Osteoblast (primary cell): ENCODE results near the gene PPFIBP2. TPM values are rescaled to one million over a fixed set of nuclear protein-coding genes. Genes with fewer than 3 reads are reported as not detected.

Source experiments
- DNase-seq: peaks from one replicate; pipeline ENCODE4 v3.0.0; 2011; ENCODE audit warnings: low spot score, mixed read lengths; ENCODE audit not compliant: insufficient read length; ENCODE audit errors: missing footprints
- H2AFZ ChIP-seq: 2 replicates; pipeline ENCODE4 v1.6.0; 2011; ENCODE audit warnings: mild to moderate bottlenecking, low read length
- H3K27ac ChIP-seq: 2 replicates; pipeline ENCODE4 v1.5.1; 2011; ENCODE audit warnings: mild to moderate bottlenecking, low read depth, low read length, moderate library complexity
- H3K27me3 ChIP-seq: 2 replicates; pipeline ENCODE4 v1.6.0; 2012; ENCODE audit warnings: mild to moderate bottlenecking, control low read depth, inconsistent platforms, low read length, moderate library complexity; ENCODE audit not compliant: insufficient read depth
- H3K36me3 ChIP-seq: 2 replicates; pipeline ENCODE4 v1.5.1; 2011; ENCODE audit warnings: mild to moderate bottlenecking, low read length, control low read depth, moderate library complexity; ENCODE audit not compliant: insufficient read depth
- H3K4me1 ChIP-seq: 2 replicates; pipeline ENCODE4 v1.5.1; 2011; ENCODE audit warnings: mild to moderate bottlenecking, low read length, control low read depth, moderate library complexity; ENCODE audit not compliant: insufficient read depth
- H3K4me2 ChIP-seq: 2 replicates; pipeline ENCODE4 v1.6.0; 2011; ENCODE audit warnings: mild to moderate bottlenecking, low read length; ENCODE audit not compliant: insufficient read depth
- H3K4me3 ChIP-seq: fragments of 200-600 bp; sonication (generic); 3 replicates; pipeline ENCODE4 v1.5.1; 2012; ENCODE audit warnings: mild to moderate bottlenecking, low read length, inconsistent platforms; ENCODE audit not compliant: insufficient read depth
- H3K79me2 ChIP-seq: 2 replicates; pipeline ENCODE4 v1.6.0; 2012; ENCODE audit warnings: mild to moderate bottlenecking, low read length, control low read depth, inconsistent platforms; ENCODE audit not compliant: insufficient read depth
- H3K9me3 ChIP-seq: 2 replicates; pipeline ENCODE4 v1.5.1; 2011; ENCODE audit warnings: low read depth, low read length, control low read depth
- H4K20me1 ChIP-seq: 2 replicates; pipeline ENCODE4 v1.6.0; 2012; ENCODE audit warnings: mild to moderate bottlenecking, low read length, control low read depth; ENCODE audit not compliant: insufficient read depth
- CTCF ChIP-seq: IDR thresholded peaks from 2 replicates; pipeline ENCODE4 v1.5.1; 2011; ENCODE audit warnings: mild to moderate bottlenecking, low read depth, low read length, moderate library complexity; ENCODE audit errors: extremely low read depth
- total RNA-seq: library from RNA; depleted of rRNA; stranded (reverse); fragments of >200 nt; gene quantifications from 2 replicates; pipeline ENCODE4 v1.2.3, GENCODE V29; 2012

Gene PPFIBP2
- total RNA-seq, 1 donor: 25.0 TPM

- no peak for DNase-seq
- no peaks in the 10 kb centered on the region for H3K36me3 ChIP-seq
- TF ChIP-seq CTCF: no peak
- no peak overlapping the region for H3K27ac ChIP-seq
- H3K79me2 ChIP-seq: no peaks in the 10 kb centered on the region
- no peaks in the 10 kb centered on the region for H3K9me3 ChIP-seq
- H3K4me3 ChIP-seq: no peak overlapping the region
- no peaks in the 10 kb centered on the region for H3K4me1 ChIP-seq
- peaks cover 3% of the 10 kb centered on the region for H3K27me3 ChIP-seq
- H3K4me2 ChIP-seq: no peak overlapping the region
- no peak overlapping the region for H2AFZ ChIP-seq
- no peaks in the 10 kb centered on the region for H4K20me1 ChIP-seq
Measured at GRCh38 chr11:7520981-7521487, 7.2 kb downstream of the PPFIBP2 start.

- Histone ChIP-seq H3K4me2 (no peak overlapping the region), H3K27me3 (no peaks in the 10 kb centered on the region), H3K4me1 (no peaks in the 10 kb centered on the region), H3K36me3 (no peaks in the 10 kb centered on the region), H3K27ac (no peak overlapping the region), H3K79me2 (no peaks in the 10 kb centered on the region), H3K9me3 (no peaks in the 10 kb centered on the region), H4K20me1 (no peaks in the 10 kb centered on the region), H2AFZ (no peak overlapping the region), H3K4me3 (no peak overlapping the region)
- DNase-seq: no peak
- TF ChIP-seq CTCF: no peak
Measured at GRCh38 chr11:7522121-7522520, 8.3 kb downstream of the PPFIBP2 start.

GRCh38 chr11:7522546-7522945 lies 8.7 kb downstream of the PPFIBP2 start:
- Histone ChIP-seq H3K36me3 (no peaks in the 10 kb centered on the region), H3K79me2 (no peaks in the 10 kb centered on the region), H2AFZ (no peak overlapping the region), H3K4me3 (no peak overlapping the region), H3K4me2 (no peak overlapping the region), H4K20me1 (no peaks in the 10 kb centered on the region), H3K9me3 (no peaks in the 10 kb centered on the region), H3K4me1 (no peaks in the 10 kb centered on the region), H3K27me3 (peaks cover 2% of the 10 kb centered on the region), H3K27ac (no peak overlapping the region)
- DNase-seq: no peak
- TF ChIP-seq CTCF: no peak

- no peak overlapping the region for H3K27ac ChIP-seq
- no peaks in the 10 kb centered on the region for H3K9me3 ChIP-seq
- TF ChIP-seq CTCF: no peak
- no peak overlapping the region for H2AFZ ChIP-seq
- peaks cover 2% of the 10 kb centered on the region for H3K27me3 ChIP-seq
- H3K79me2 ChIP-seq: no peaks in the 10 kb centered on the region
- no peaks in the 10 kb centered on the region for H3K36me3 ChIP-seq
- no peaks in the 10 kb centered on the region for H4K20me1 ChIP-seq
- H3K4me2 ChIP-seq: no peak overlapping the region
- no peak for DNase-seq
- no peak overlapping the region for H3K4me3 ChIP-seq
- no peaks in the 10 kb centered on the region for H3K4me1 ChIP-seq
Measured at GRCh38 chr11:7523416-7524210, 9.8 kb downstream of the PPFIBP2 start.
